Endothelial cell of umbilical vein (primary cell): ENCODE results near the gene FAM20A. TPM values are rescaled to one million over a fixed set of nuclear protein-coding genes. Genes with fewer than 3 reads are reported as not detected.

Experiments
- BruUV-seq: library from RNA; stranded (reverse); fragments of 400-500 nt; replicated peaks from 2 replicates; lab custom pipeline; 2021; lab: Mats Ljungman, UMichigan
- CTCF ChIA-PET: fragments of 300-600, 350-600 bp; sonication (Branson Sonifier 250); formaldehyde crosslinking; loops from one replicate; lab custom pipeline; 2021; ENCODE audit warnings: antibody characterized with exemption, inconsistent platforms; lab: Charles Lee
- POLR2A ChIA-PET: fragments of 300-600, 350-600 bp; sonication (Branson Sonifier 250); formaldehyde crosslinking; loops from one replicate; lab custom pipeline; 2021; ENCODE audit warnings: antibody characterized with exemption, inconsistent platforms; lab: Charles Lee
- DNase-seq: peaks from one replicate; pipeline ENCODE4 v3.0.0-alpha.2; 2011; ENCODE audit warnings: low read depth, low spot score
- FAIRE-seq: peaks from 2 replicates; lab custom pipeline; 2011; peaks lifted over from hg19 to GRCh38; lab: Jason Lieb, UNC
- H2AFZ ChIP-seq: 2 replicates; pipeline ENCODE4 v1.6.0; 2012; ENCODE audit warnings: low read depth, low read length, control low read depth, inconsistent platforms
- H3K27ac ChIP-seq: 2 replicates; pipeline ENCODE4 v1.5.1; 2011; ENCODE audit warnings: low read depth, mild to moderate bottlenecking, control low read depth, low read length, moderate library complexity; ENCODE audit not compliant: insufficient read depth
- H3K27me3 ChIP-seq, 2 experiments: 2 replicates each; pipeline versions ENCODE4 v1.6.0 to v1.6.1; 2011; ENCODE audit warnings: low read length in 2 of 2, mixed read lengths in 1 of 2; ENCODE audit not compliant: control insufficient read depth in 2 of 2, insufficient read depth in 2 of 2
- H3K36me3 ChIP-seq, 2 experiments: 2 replicates in 1 of 2; 3 replicates in 1 of 2; pipeline ENCODE4 v1.5.1; 2011; ENCODE audit warnings: low read length in 2 of 2, mild to moderate bottlenecking in 1 of 2, moderate library complexity in 1 of 2; ENCODE audit not compliant: control insufficient read depth in 2 of 2, insufficient read depth in 2 of 2; ENCODE audit errors: extremely low read depth in 1 of 2
- H3K4me1 ChIP-seq: 3 replicates; pipeline ENCODE4 v1.5.1; 2011; ENCODE audit warnings: mild to moderate bottlenecking, low read length; ENCODE audit not compliant: control insufficient read depth, insufficient read depth; ENCODE audit errors: extremely low read depth
- H3K4me2 ChIP-seq: 2 replicates; pipeline ENCODE4 v1.6.1; 2011; ENCODE audit warnings: low read length, control low read depth, mixed read lengths; ENCODE audit not compliant: insufficient read depth
- H3K4me3 ChIP-seq, 3 experiments: fragments of 200-600 bp in 1 of 3; sonication (generic), shearing (Covaris generic) in 1 of 3; replicated peaks in 1 of 3; 2 replicates each; pipeline ENCODE4 v1.5.1; 2011 to 2016; ENCODE audit warnings: control low read depth in 3 of 3, low read length in 3 of 3, mild to moderate bottlenecking in 2 of 3, inconsistent platforms in 1 of 3, low read depth in 1 of 3, moderate library complexity in 1 of 3; ENCODE audit not compliant: insufficient read depth in 1 of 3
- H3K79me2 ChIP-seq: 2 replicates; pipeline ENCODE4 v1.6.0; 2012; ENCODE audit warnings: low read length, inconsistent platforms; ENCODE audit not compliant: control insufficient read depth, insufficient read depth
- H3K9ac ChIP-seq: replicated peaks from 2 replicates; pipeline ENCODE3; 2011; ENCODE audit warnings: low read length, control low read depth; ENCODE audit not compliant: insufficient read depth; ENCODE audit errors: extremely low read depth
- H3K9me1 ChIP-seq: replicated peaks from 3 replicates; pipeline ENCODE4 v1.6.0; 2011; ENCODE audit warnings: mild to moderate bottlenecking, low read length; ENCODE audit not compliant: control insufficient read depth, insufficient read depth; ENCODE audit errors: extremely low read depth
- H3K9me3 ChIP-seq: replicated peaks from 2 replicates; pipeline ENCODE4 v1.5.1; 2012; ENCODE audit warnings: low read length, inconsistent platforms; ENCODE audit not compliant: control insufficient read depth, insufficient read depth
- H4K20me1 ChIP-seq: replicated peaks from 2 replicates; pipeline ENCODE3; 2011; ENCODE audit warnings: mild to moderate bottlenecking, low read length; ENCODE audit not compliant: control insufficient read depth, insufficient read depth; ENCODE audit errors: extremely low read depth
- EZH2 ChIP-seq: IDR thresholded peaks from 2 replicates; pipeline ENCODE4 v1.6.1; 2012; ENCODE audit warnings: borderline replicate concordance, low read depth, mild to moderate bottlenecking, moderate library complexity, low read length, inconsistent platforms; ENCODE audit not compliant: severe bottlenecking
- FOS ChIP-seq: IDR thresholded peaks from 2 replicates; pipeline ENCODE4 v1.6.1; 2011; ENCODE audit warnings: mild to moderate bottlenecking, low read length, moderate library complexity, borderline replicate concordance; ENCODE audit not compliant: insufficient read depth
- GATA2 ChIP-seq: IDR thresholded peaks from 2 replicates; pipeline ENCODE4 v1.7.0; 2011; ENCODE audit warnings: low read depth, mild to moderate bottlenecking, moderate library complexity, mixed read lengths, low read length; ENCODE audit not compliant: insufficient read length, insufficient read depth
- JUN ChIP-seq: IDR thresholded peaks from 2 replicates; pipeline ENCODE4 v1.6.1; 2011; ENCODE audit warnings: borderline replicate concordance, low read depth; ENCODE audit not compliant: insufficient read length, insufficient read depth
- MAX ChIP-seq: IDR thresholded peaks from 2 replicates; pipeline ENCODE4 v1.6.1; 2011; ENCODE audit not compliant: insufficient read depth, insufficient read length
- MYC ChIP-seq: IDR thresholded peaks from one replicate; pipeline ENCODE4 v1.6.1; 2011; ENCODE audit warnings: mild to moderate bottlenecking, low read depth, low read length
- POLR2A ChIP-seq: IDR thresholded peaks from 2 replicates; pipeline ENCODE4 v1.6.1; 2012; ENCODE audit warnings: low read depth, mild to moderate bottlenecking, control low read depth, low read length
- POLR2AphosphoS5 ChIP-seq: IDR thresholded peaks from 2 replicates; pipeline ENCODE4 v1.6.1; 2012; ENCODE audit warnings: low read depth, mild to moderate bottlenecking, control low read depth, low read length, moderate library complexity; ENCODE audit not compliant: insufficient read depth
- dilution Hi-C: fragments of 300-500 bp; cut with MboI; formaldehyde crosslinking; loops from one replicate; pipeline ENCODE4 v1.15.0; 2019; ENCODE audit warnings: low sequenced_read_pairs; ENCODE audit not compliant: extremely low pct_ligation_motif_present
- intact Hi-C: fragments of 100-400 bp; cut with micrococcal nuclease; formaldehyde crosslinking; loops from one replicate; pipeline ENCODE4 v1.10.0; 2022
- polyA plus RNA-seq, 4 experiments: library from polyadenylated mRNA; depleted of rRNA in 3 of 4; stranded (reverse) in 3 of 4; unstranded in 1 of 4; fragments of >200 nt; gene quantifications; 2 replicates each; pipeline versions ENCODE4 v1.2.1 to v1.2.3, GENCODE V29; 2011 to 2012; ENCODE audit warnings: missing spikeins in 1 of 4
- total RNA-seq: library from RNA; stranded (reverse); gene quantifications from 2 replicates; pipeline ENCODE4 v1.2.3, GENCODE V29; 2021
- TF ChIP-seq, protein P1 (sequence below), 2 donors: IDR thresholded peaks; 1 replicate in 1 of 2; 2 replicates in 1 of 2; pipeline ENCODE4 v1.5.1; 2011; ENCODE audit warnings: low read length in 2 of 2, mild to moderate bottlenecking in 2 of 2, moderate library complexity in 2 of 2, control low read depth in 1 of 2, inconsistent platforms in 1 of 2, low read depth in 1 of 2; ENCODE audit not compliant: insufficient read depth in 1 of 2; ENCODE audit errors: extremely low read depth in 1 of 2

Gene FAM20A
- total and polyA plus RNA-seq, 2 donors (not counting 3 experiments of a cell fraction or from before 2014, with no cell fraction given): not detected

DNA sequence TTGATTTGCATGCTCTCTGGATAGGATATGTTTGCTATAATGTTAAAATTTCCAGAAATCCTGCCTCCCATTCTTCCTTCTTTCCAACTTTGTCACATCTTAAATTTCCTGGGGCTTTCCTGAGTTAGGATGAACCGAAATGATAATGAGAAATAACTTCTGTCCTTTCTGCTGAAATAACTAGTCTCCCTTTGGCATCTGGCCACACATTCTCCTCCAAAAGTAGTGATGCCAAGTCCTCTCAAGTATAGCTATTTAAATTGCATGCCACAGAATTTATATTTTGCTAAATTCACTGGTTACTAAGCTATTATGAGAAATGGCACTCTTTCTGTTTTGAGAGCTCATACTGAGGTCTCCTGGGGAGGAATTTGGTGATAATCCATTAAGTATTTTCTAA lies 30.6 kb downstream of the FAM20A start:
- no peak for TF ChIP-seq JUN
- no peak for TF ChIP-seq POLR2A
- no peak for TF ChIP-seq POLR2AphosphoS5
- TF ChIP-seq MAX: no peak
- no peak for TF ChIP-seq EZH2
- no peak for TF ChIP-seq MYC
- no peak for TF ChIP-seq GATA2
- TF ChIP-seq FOS: no peak
- TF ChIP-seq, protein P1, sequence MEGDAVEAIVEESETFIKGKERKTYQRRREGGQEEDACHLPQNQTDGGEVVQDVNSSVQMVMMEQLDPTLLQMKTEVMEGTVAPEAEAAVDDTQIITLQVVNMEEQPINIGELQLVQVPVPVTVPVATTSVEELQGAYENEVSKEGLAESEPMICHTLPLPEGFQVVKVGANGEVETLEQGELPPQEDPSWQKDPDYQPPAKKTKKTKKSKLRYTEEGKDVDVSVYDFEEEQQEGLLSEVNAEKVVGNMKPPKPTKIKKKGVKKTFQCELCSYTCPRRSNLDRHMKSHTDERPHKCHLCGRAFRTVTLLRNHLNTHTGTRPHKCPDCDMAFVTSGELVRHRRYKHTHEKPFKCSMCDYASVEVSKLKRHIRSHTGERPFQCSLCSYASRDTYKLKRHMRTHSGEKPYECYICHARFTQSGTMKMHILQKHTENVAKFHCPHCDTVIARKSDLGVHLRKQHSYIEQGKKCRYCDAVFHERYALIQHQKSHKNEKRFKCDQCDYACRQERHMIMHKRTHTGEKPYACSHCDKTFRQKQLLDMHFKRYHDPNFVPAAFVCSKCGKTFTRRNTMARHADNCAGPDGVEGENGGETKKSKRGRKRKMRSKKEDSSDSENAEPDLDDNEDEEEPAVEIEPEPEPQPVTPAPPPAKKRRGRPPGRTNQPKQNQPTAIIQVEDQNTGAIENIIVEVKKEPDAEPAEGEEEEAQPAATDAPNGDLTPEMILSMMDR (IDR thresholded peaks at IDR 0.05; ENCODE audit: extremely low read depth in 1 of 2, insufficient read depth in 1 of 2, low read depth in 1 of 2, low read length in 2 of 2): no peak
- ChIA-PET CTCF (interaction anchor here (0.6 to 1.0 kb wide), 3 partner anchors 9 to 798 kb away, joined by 3 to 4 read pairs (median 3); no protein-coding TSS in a partner anchor), POLR2A (interaction anchor here (0.6 kb wide), 1 partner anchor 46 kb away, joined by 3 read pairs; no protein-coding TSS in a partner anchor)
- dilution Hi-C loops (no loop called here), intact Hi-C loops (no loop called here)
- H3K79me2 ChIP-seq: no peaks in the 10 kb centered on the region
- H3K9me3 ChIP-seq: no peaks in the 10 kb centered on the region
- H3K4me2 ChIP-seq: no peak overlapping the region
- no peak overlapping the region for H3K27ac ChIP-seq
- no peaks in the 10 kb centered on the region for H3K9me1 ChIP-seq
- no TSS peak for BruUV-seq
- H4K20me1 ChIP-seq: no peaks in the 10 kb centered on the region
- H3K4me1 ChIP-seq: no peaks in the 10 kb centered on the region
- no peaks in the 10 kb centered on the region for H3K36me3 ChIP-seq
- no peak for DNase-seq
- H3K9ac ChIP-seq: no peak overlapping the region
- H2AFZ ChIP-seq: no peak overlapping the region
- no peak for FAIRE-seq
- H3K4me3 ChIP-seq: no peak overlapping the region
- peaks cover under 1 to 7% of the 10 kb centered on the region in 2 experiments for H3K27me3 ChIP-seq
